Measurements from ENCODE around the gene HDAC4.

HDAC4 gene

DNA sequence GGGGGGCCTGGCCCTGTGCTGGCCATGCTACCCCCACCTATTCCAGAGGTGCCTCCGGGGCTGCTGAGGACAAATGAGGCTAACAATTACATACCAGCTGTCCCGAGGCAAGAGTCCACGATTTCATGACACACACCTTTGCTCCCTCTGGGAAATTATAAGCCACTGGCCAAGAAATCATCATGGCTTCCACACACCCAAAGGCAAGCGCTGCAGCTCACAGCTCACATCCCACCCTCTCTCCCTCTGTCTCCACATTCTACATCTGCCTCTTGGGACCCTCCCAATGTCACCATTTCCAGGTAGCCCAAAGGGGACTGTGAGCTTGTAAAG lies 134.4 kb downstream of the HDAC4 start:
- no peak for DNase-seq (ENCODE audit: low read depth)
- H3K4me3 ChIP-seq (ENCODE audit: control insufficient read depth, low read depth, low read length): no peak overlapping the region
- TF ChIP-seq, protein P1, sequence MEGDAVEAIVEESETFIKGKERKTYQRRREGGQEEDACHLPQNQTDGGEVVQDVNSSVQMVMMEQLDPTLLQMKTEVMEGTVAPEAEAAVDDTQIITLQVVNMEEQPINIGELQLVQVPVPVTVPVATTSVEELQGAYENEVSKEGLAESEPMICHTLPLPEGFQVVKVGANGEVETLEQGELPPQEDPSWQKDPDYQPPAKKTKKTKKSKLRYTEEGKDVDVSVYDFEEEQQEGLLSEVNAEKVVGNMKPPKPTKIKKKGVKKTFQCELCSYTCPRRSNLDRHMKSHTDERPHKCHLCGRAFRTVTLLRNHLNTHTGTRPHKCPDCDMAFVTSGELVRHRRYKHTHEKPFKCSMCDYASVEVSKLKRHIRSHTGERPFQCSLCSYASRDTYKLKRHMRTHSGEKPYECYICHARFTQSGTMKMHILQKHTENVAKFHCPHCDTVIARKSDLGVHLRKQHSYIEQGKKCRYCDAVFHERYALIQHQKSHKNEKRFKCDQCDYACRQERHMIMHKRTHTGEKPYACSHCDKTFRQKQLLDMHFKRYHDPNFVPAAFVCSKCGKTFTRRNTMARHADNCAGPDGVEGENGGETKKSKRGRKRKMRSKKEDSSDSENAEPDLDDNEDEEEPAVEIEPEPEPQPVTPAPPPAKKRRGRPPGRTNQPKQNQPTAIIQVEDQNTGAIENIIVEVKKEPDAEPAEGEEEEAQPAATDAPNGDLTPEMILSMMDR (conservative IDR thresholded peaks at IDR 0.05; ENCODE audit: control insufficient read depth, insufficient read depth, low read depth, low read length): no peak

DNA sequence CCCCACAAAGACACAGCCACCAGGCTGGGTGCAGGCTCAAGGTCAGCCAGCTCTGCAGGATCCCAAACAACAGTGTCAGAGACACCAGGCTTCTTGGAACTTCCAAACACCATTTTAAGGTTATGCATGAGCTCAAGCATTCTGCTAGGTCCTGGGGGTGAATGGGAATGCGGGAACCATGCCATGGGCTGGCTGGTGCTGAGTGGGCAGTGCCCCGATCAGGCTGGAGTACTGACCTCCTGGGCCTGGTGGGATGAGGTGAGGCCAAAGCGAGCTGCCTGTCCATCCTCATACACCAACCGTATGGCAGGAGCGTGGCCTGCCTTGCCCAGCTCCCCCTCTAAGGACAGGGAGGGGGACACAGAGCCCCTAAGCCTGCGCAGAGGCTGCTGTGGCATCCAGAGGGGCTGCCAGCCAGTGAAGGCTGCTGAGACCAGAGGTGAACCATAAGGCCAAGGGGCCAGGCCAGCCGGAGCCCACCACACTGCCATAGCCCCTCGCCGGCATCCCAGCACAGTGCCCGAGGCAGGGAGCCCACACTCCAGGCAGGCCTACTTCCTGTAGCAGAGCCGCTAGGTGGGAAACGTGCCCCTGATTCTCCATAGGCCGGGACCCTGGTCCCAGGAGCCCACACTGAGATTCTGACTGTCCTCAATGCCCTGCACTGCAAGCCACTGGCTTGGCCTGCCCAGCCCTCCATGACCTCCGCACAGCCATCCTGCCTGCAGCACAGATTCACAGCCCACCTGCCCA lies 135.0 kb downstream of the HDAC4 start:
- TF ChIP-seq, protein P1 (conservative IDR thresholded peaks at IDR 0.05; ENCODE audit: control insufficient read depth, insufficient read depth, low read depth, low read length): no peak
- no peak overlapping the region for H3K4me3 ChIP-seq (ENCODE audit: control insufficient read depth, low read depth, low read length)
- no peak for DNase-seq (ENCODE audit: low read depth)

DNA sequence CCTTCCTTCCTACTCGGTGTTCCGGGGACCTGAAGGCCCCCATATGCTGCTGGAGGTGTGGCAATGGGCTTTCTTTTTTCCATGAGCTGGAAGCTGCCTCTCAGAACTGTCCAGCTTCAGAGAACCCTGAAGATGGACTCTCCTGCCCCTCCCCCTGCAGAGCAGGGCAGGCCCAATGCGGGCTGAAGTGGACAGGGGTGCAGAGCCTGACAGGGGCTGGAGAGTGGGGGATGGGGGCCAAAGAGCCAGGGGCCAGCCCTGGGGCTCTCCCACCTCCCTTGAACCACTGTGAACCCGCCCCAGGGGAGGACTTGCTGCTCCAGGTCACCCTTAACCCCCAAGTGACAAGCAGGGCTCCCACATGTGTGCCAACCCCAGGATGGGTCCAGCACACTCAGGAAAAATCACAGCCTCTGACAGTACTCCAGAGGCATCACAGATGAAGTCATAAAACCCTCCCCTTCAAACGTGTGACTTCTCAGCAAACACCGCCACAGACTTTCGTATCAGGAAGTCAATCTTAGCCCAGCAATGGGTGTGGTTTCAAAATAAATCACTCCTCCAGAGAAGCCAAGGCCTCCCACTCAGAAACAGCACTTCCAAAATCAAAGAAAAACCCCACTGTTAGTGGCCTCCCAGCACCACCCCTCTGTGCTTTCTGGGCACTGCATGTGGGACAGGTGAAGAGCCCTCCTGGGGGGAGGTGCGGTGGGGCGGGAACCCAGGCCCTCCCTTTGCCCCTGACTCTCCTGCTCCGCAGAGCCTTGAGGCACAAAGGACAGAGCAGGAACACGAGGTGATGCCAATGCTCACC lies 135.8 kb downstream of the HDAC4 start:
- TF ChIP-seq, protein P1 (conservative IDR thresholded peaks at IDR 0.05; ENCODE audit: control insufficient read depth, insufficient read depth, low read depth, low read length): no peak
- DNase-seq (ENCODE audit: low read depth): peak; percentile 82
- H3K4me3 ChIP-seq (ENCODE audit: control insufficient read depth, low read depth, low read length): no peak overlapping the region

DNA sequence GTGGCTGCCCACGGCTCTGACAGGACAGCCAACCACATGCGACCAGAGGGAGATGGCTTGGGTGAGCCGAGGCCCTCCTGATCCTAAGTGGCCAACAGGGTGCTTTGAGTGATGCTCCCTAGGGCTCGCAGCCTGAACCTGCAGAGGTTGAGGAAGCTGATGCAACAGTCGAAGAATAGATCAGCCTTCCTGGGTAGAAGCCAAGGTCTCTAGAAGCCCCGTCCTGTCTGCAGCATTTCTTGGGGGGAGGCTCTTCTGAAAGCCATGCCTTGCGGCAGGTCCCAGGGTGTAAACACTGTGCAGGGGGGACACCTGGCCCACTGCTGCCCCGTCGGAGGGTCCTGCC lies 136.4 kb downstream of the HDAC4 start:
- peak; percentile 74 for DNase-seq (ENCODE audit: low read depth)
- no peak overlapping the region for H3K4me3 ChIP-seq (ENCODE audit: control insufficient read depth, low read depth, low read length)

DNA sequence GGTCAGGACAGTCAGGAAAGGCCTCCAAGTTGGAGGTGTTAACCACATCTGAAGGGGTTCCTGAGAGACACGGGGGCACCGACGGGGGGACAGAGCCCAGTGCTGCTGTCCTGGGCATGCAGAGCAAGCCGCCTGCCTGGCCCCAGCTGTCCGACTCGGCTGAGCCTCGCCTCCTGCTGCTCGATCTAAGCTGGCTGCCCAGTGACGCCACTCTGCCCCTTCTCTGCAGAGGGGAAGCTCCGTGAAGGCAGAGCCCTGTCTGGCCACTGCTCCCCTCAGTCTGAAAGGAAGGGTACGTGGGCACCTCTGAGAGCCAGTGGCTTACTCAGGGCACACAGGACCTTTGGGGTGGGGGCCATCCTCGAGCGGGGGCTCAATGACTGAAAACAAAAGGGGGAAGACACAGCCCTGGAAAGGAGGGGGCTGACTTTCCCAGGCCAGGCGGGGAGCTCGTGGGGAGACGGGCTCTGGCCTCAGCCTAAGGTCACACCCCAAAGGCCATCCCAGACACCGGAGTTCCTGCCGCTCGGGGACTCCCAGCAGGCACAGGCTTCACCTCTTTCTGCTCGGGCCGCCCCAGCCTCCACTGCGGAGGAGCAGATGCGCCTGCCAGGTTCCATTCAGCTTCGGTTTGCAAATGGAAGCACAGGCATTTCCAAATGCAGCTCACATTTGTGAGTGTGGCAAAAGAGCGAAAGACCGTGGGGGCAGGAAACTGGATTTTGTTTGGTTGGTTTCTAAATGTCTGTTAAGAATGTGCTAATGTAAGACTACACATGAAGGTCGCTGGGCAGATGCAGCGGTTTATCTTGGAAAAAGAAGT lies 136.9 kb downstream of the HDAC4 start:
- DNase-seq (ENCODE audit: low read depth): no peak
- TF ChIP-seq, protein P1 (conservative IDR thresholded peaks at IDR 0.05; ENCODE audit: control insufficient read depth, insufficient read depth, low read depth, low read length): no peak
- no peak overlapping the region for H3K4me3 ChIP-seq (ENCODE audit: control insufficient read depth, low read depth, low read length)

More for the DNA sequence above, 136.4 kb downstream of the HDAC4 start:
- TF ChIP-seq, protein P1 (conservative IDR thresholded peaks at IDR 0.05; ENCODE audit: control insufficient read depth, insufficient read depth, low read depth, low read length): no peak

DNA sequence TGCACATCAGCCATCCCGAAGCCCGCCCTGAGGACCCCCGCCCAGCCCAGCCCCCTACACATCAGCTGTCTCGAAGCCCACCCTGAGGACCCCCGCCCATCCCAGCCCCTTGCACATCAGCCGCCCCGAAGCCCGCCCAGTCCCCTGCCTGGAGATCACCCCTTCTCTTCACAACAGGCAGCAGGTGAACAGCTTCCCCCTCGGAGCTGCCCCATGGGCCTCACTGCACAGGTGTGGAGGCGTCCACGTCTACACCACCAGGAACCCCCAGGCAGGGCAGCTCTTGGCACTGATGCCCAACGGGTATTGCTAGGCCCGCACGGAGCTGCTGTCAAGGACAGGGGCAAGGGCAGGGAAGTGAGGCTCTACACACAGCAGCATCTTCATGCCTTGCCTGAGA lies 137.6 kb downstream of the HDAC4 start:
- H3K4me3 ChIP-seq (ENCODE audit: control insufficient read depth, low read depth, low read length): no peak overlapping the region
- no peak for DNase-seq (ENCODE audit: low read depth)
- TF ChIP-seq, protein P1 (conservative IDR thresholded peaks at IDR 0.05; ENCODE audit: control insufficient read depth, insufficient read depth, low read depth, low read length): no peak

Data from fibroblast of mammary gland (primary cell).